ENCODE results near the gene TAS2R8.

- peak; percentile 91 for TF ChIP-seq CTCF (IDR thresholded peaks at IDR 0.05; ENCODE audit: poor library complexity, severe bottlenecking)
- no peak for TF ChIP-seq EZH2 (IDR thresholded peaks at IDR 0.05; ENCODE audit: borderline replicate concordance, insufficient read depth, low read length, poor library complexity, severe bottlenecking)
- no peak for TF ChIP-seq EP300 (conservative IDR thresholded peaks at IDR 0.05; ENCODE audit: poor library complexity, severe bottlenecking)
- TF ChIP-seq POLR2AphosphoS5 (IDR thresholded peaks at IDR 0.05): no peak
- TF ChIP-seq RAD21 (conservative IDR thresholded peaks at IDR 0.05): peak; percentile 95
- TF ChIP-seq TAF1 (IDR thresholded peaks at IDR 0.05; ENCODE audit: low read depth): no peak
- no peak for TF ChIP-seq MXI1 (conservative IDR thresholded peaks at IDR 0.05; ENCODE audit: poor library complexity, severe bottlenecking)
- TF ChIP-seq REST (IDR thresholded peaks at IDR 0.05; ENCODE audit: borderline replicate concordance): no peak
Measured at GRCh38 chr12:10771132-10771733, 35.9 kb downstream of the TAS2R8 start.

Data from neural cell (in vitro differentiated cells).